ENCODE results near the gene CDYL2. TPM values are rescaled to one million over a fixed set of nuclear protein-coding genes. Genes with fewer than 3 reads are reported as not detected.

Gene CDYL2
- total RNA-seq, result 2.4 and 2.8 TPM in 2 replicates

GRCh38 chr16:80804526-80805383 is at the start of gene CDYL2:
TSS of gene CDYL2 (minus strand) at chr16:80804598. CDS start at chr16:80804173, 425 bp downstream.

Other genes starting within 250 kb of the CDYL2 start
- gene CMC2, start 202.3 kb upstream of the CDYL2 start, total RNA-seq, result 18.5 and 31.1 TPM in 2 replicates
- gene CENPN, start 202.6 kb upstream of the CDYL2 start, total RNA-seq, result 6.8 and 8.2 TPM in 2 replicates
- 28.9 and 30.3 TPM in 2 replicates for gene ATMIN, start 231.2 kb upstream of the CDYL2 start, total RNA-seq